CD4-positive, alpha-beta T cell treated with Interleukin-12 subunit alpha and Interleukin-12 subunit beta, for 1 hour (primary cell): Measurements from ENCODE around the gene TRIML1.
"Not testable (repeated sequence)": the region's sequence is repeated elsewhere in the genome, so short reads cannot be mapped to it uniquely, and the experiment has no call there.

Experiments
- DNase-seq: peaks from one replicate; pipeline ENCODE4 v3.0.0-alpha.2; 2020

The TRIML1 gene

GRCh38 chr4:188158336-188158735 lies 19.1 kb downstream of the TRIML1 start:
- no peak for DNase-seq

GRCh38 chr4:188159513-188160226 lies 20.4 kb downstream of the TRIML1 start:
- not testable (repeated sequence) for DNase-seq

- no peak for DNase-seq
Measured at GRCh38 chr4:188160406-188160805, 21.2 kb downstream of the TRIML1 start.

GRCh38 chr4:188161167-188161566 lies 21.9 kb downstream of the TRIML1 start:
- DNase-seq = no peak

- no peak for DNase-seq
Measured at GRCh38 chr4:188162698-188163097, 23.5 kb downstream of the TRIML1 start.

- no peak for DNase-seq
Measured at GRCh38 chr4:188168726-188169373, 29.6 kb downstream of the TRIML1 start.

GRCh38 chr4:188171551-188171950 lies 32.3 kb downstream of the TRIML1 start:
- no peak for DNase-seq

- no peak for DNase-seq
Measured at GRCh38 chr4:188175288-188175687, 36.0 kb downstream of the TRIML1 start.

- DNase-seq = no peak
Measured at GRCh38 chr4:188177997-188178675, 38.9 kb downstream of the TRIML1 start.

GRCh38 chr4:188178806-188179205 lies 39.6 kb downstream of the TRIML1 start:
- DNase-seq = no peak

GRCh38 chr4:188187106-188187505 lies 47.9 kb downstream of the TRIML1 start:
- no peak for DNase-seq

- no peak for DNase-seq
Measured at GRCh38 chr4:188190461-188190860, 51.2 kb downstream of the TRIML1 start.

- DNase-seq = no peak
Measured at GRCh38 chr4:188194421-188194820, 55.2 kb downstream of the TRIML1 start.

GRCh38 chr4:188195389-188195985 lies 56.2 kb downstream of the TRIML1 start:
- no peak for DNase-seq

- no peak for DNase-seq
Measured at GRCh38 chr4:188196134-188196735, 57.0 kb downstream of the TRIML1 start.
